HepG2 (cell line): ENCODE measurements around the gene NMBR. TPM values are rescaled to one million over a fixed set of nuclear protein-coding genes. Genes with fewer than 3 reads are reported as not detected.

ENCODE experiments used
- ATAC-seq: fragments of 200-7000 bp; cut with Tn5 transposase; 3 replicates; pipeline ENCODE4 v1.9.1; 2020; ENCODE audit warnings: mild to moderate bottlenecking, moderate library complexity
- BruUV-seq: library from RNA; stranded (reverse); fragments of 400-500 nt; replicated peaks from 2 replicates; lab custom pipeline; 2021; lab: Mats Ljungman, UMichigan
- CTCF ChIA-PET: fragments of 300-600 bp; formaldehyde crosslinking; extraction: SDS; loops from one replicate; lab custom pipeline; 2021; ENCODE audit warnings: low total read pairs, inconsistent platforms, low intra/inter-chr PET ratio; lab: Yijun Ruan, JAX
- POLR2A ChIA-PET: fragments of 350-600 bp; sonication (Branson Sonifier 250); formaldehyde crosslinking; loops from one replicate; lab custom pipeline; 2020; ENCODE audit warnings: antibody characterized with exemption, inconsistent platforms; lab: Yijun Ruan, JAX
- DNase-seq: peaks from one replicate; pipeline ENCODE4 v3.0.0-alpha.2; 2015; ENCODE audit warnings: low spot score
- FAIRE-seq: peaks from 3 replicates; lab custom pipeline; 2011; peaks lifted over from hg19 to GRCh38; lab: Jason Lieb, UNC
- H2AFZ ChIP-seq: one replicate; pipeline ENCODE4 v1.6.1; 2011; ENCODE audit warnings: low read length, inconsistent platforms
- H3K27ac ChIP-seq: fragments of 300-600 bp; 3 replicates; pipeline ENCODE4 v1.8.0; 2011; ENCODE audit warnings: mixed run types, mild to moderate bottlenecking, mixed read lengths, low read length, inconsistent platforms; ENCODE audit not compliant: insufficient read depth; ENCODE audit errors: extremely low read length
- H3K27me3 ChIP-seq, 2 experiments: fragments of 200-600 bp in 1 of 2; 2 replicates in 1 of 2; 3 replicates in 1 of 2; pipeline versions ENCODE4 v1.6.0 to v1.8.0; 2011; ENCODE audit warnings: low read length in 2 of 2, mild to moderate bottlenecking in 2 of 2, moderate library complexity in 2 of 2, inconsistent platforms in 1 of 2; ENCODE audit not compliant: insufficient read depth in 2 of 2, control insufficient read depth in 1 of 2
- H3K36me3 ChIP-seq, 2 experiments: fragments of 200-600 bp in 1 of 2; replicated peaks in 1 of 2; 2 replicates in 1 of 2; 3 replicates in 1 of 2; pipeline versions ENCODE4 v1.5.1 to v1.8.0; 2011; ENCODE audit warnings: low read length in 2 of 2, inconsistent platforms in 1 of 2; ENCODE audit not compliant: insufficient read depth in 2 of 2, control insufficient read depth in 1 of 2
- H3K4me1 ChIP-seq: 2 replicates; pipeline ENCODE4 v1.5.1; 2012; ENCODE audit warnings: low read length, inconsistent platforms; ENCODE audit not compliant: insufficient read depth
- H3K4me2 ChIP-seq: 2 replicates; pipeline ENCODE4 v1.6.0; 2011; ENCODE audit warnings: low read depth, low read length, inconsistent platforms
- H3K4me3 ChIP-seq, 3 experiments: fragments of 200-600 bp in 1 of 3; sonication (generic), shearing (Covaris generic) in 1 of 3; replicated peaks in 1 of 3; 2 replicates each; pipeline ENCODE4 v1.5.1; 2011 to 2016; ENCODE audit warnings: low read length in 3 of 3, inconsistent platforms in 2 of 3, low read depth in 2 of 3, mild to moderate bottlenecking in 2 of 3, control low read depth in 1 of 3, mixed read lengths in 1 of 3; ENCODE audit not compliant: insufficient read depth in 1 of 3
- H3K79me2 ChIP-seq: one replicate; pipeline ENCODE4 v1.6.1; 2011; ENCODE audit warnings: low read length, inconsistent platforms; ENCODE audit not compliant: insufficient read depth
- H3K9ac ChIP-seq: 2 replicates; pipeline ENCODE4 v1.6.0; 2011; ENCODE audit warnings: mild to moderate bottlenecking, low read depth, low read length, inconsistent platforms; ENCODE audit not compliant: insufficient read depth
- H3K9me3 ChIP-seq: 2 replicates; pipeline ENCODE4 v1.5.1; 2012; ENCODE audit warnings: mild to moderate bottlenecking, low read length
- H4K20me1 ChIP-seq: 2 replicates; pipeline ENCODE4 v1.6.0; 2011; ENCODE audit warnings: inconsistent platforms, mild to moderate bottlenecking, low read length, moderate library complexity; ENCODE audit not compliant: insufficient read depth
- CHCHD3 ChIP-seq: sonication (generic); formaldehyde crosslinking; IDR thresholded peaks from 2 replicates; pipeline ENCODE4 v1.8.0; 2022; ENCODE audit warnings: mild to moderate bottlenecking, missing genetic modification reagents, moderate library complexity
- RBM22 ChIP-seq: fragments of 200-400 bp; formaldehyde crosslinking; optimal IDR thresholded peaks from 2 replicates; pipeline ENCODE3; 2017; ENCODE audit warnings: mild to moderate bottlenecking, low read length, moderate library complexity
- RNF2 ChIP-seq: fragments of 450-650 bp; conservative IDR thresholded peaks from 2 replicates; pipeline ENCODE4 v1.6.1; 2016; ENCODE audit warnings: low read depth
- WGBS: methylation state at CpG from one replicate; pipeline ENCODE4 v1.1.6; 2017; ENCODE audit warnings: low lambda C conversion rate; 5-methylcytosine and 5-hydroxymethylcytosine counted together
- in situ Hi-C: cut with HindIII; loops from 2 replicates; pipeline ENCODE4 v1.10.0; 2017; ENCODE audit warnings: low pct_unique_long_range_greater_than_20kb; ENCODE audit not compliant: extremely low pct_ligation_motif_present
- intact Hi-C: fragments of 100-400 bp; cut with micrococcal nuclease; formaldehyde crosslinking; loops from one replicate; pipeline ENCODE4 v1.10.0; 2022; ENCODE audit not compliant: unreplicated experiment
- polyA plus RNA-seq, 8 experiments: library from polyadenylated mRNA; depleted of rRNA in 3 of 8; stranded (reverse) in 7 of 8; unstranded in 1 of 8; fragments of >200 nt; fragmentation: Illumina TruSeq in 4 of 8; extraction: Trizol in 4 of 8; gene quantifications; 2 replicates each; pipeline versions ENCODE4 v1.2.1 to v1.2.3, GENCODE V29; 2011 to 2016; ENCODE audit warnings: low read depth in 4 of 8, missing spikeins in 1 of 8, mixed read lengths in 1 of 8; ENCODE audit not compliant: insufficient read depth in 1 of 8
- total RNA-seq, 5 experiments: library from RNA; depleted of rRNA; stranded (reverse); fragments of >200 nt; fragmentation: Illumina TruSeq; extraction: Trizol; gene quantifications; 2 replicates each; pipeline ENCODE4 v1.2.3, GENCODE V29; 2016; ENCODE audit warnings: low read depth in 1 of 5
- TF ChIP-seq, protein P1 (sequence below), 2 experiments: sonication (generic) in 1 of 2; formaldehyde crosslinking in 1 of 2; IDR thresholded peaks; 2 replicates each; pipeline versions ENCODE4 v1.4.0 to v1.6.1; 2016 to 2020; ENCODE audit warnings: borderline replicate concordance in 1 of 2, low read depth in 1 of 2, mild to moderate bottlenecking in 1 of 2, missing genetic modification reagents in 1 of 2

The NMBR gene
- total and polyA plus RNA-seq, 2 of the 13 experiments (the other 11 are each of a cell fraction or from before 2014, with no cell fraction given) = not detected

GRCh38 chr6:142173980-142174379 is 27.1 kb upstream of the NMBR start:
- ATAC-seq (no peak), DNase-seq (no peak), FAIRE-seq (no peak)
- Histone ChIP-seq H3K27me3 (no peaks in the 10 kb centered on the region), H3K27ac (no peak overlapping the region), H3K9me3 (no peaks in the 10 kb centered on the region), H2AFZ (no peak overlapping the region), H3K79me2 (no peaks in the 10 kb centered on the region), H3K4me2 (no peak overlapping the region), H3K4me1 (peaks cover 17% of the 10 kb centered on the region), H4K20me1 (no peaks in the 10 kb centered on the region), H3K36me3 (peaks cover 9 to 58% of the 10 kb centered on the region in 2 experiments), H3K4me3 (no peak overlapping the region), H3K9ac (no peak overlapping the region)
- CTCF ChIA-PET = no interaction called here
- intact Hi-C loops (no loop called here), in situ Hi-C loops (no loop called here)
- BruUV-seq = no TSS peak
- 100% methylated on average over 3 of the region's 3 CpGs for WGBS
- no peak for TF ChIP-seq CHCHD3
- TF ChIP-seq RBM22 = peak; percentile 50
- POLR2A ChIA-PET = no interaction called here

- H3K4me2 ChIP-seq = no peak overlapping the region
- H4K20me1 ChIP-seq = no peaks in the 10 kb centered on the region
- ChIA-PET POLR2A (no interaction called here), CTCF (no interaction called here)
- H2AFZ ChIP-seq = no peak overlapping the region
- TF ChIP-seq, protein P1, sequence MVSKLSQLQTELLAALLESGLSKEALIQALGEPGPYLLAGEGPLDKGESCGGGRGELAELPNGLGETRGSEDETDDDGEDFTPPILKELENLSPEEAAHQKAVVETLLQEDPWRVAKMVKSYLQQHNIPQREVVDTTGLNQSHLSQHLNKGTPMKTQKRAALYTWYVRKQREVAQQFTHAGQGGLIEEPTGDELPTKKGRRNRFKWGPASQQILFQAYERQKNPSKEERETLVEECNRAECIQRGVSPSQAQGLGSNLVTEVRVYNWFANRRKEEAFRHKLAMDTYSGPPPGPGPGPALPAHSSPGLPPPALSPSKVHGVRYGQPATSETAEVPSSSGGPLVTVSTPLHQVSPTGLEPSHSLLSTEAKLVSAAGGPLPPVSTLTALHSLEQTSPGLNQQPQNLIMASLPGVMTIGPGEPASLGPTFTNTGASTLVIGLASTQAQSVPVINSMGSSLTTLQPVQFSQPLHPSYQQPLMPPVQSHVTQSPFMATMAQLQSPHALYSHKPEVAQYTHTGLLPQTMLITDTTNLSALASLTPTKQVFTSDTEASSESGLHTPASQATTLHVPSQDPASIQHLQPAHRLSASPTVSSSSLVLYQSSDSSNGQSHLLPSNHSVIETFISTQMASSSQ (IDR thresholded peaks at IDR 0.05; ENCODE audit: low read depth) = 0 out of 2 replicates have a peak, but pooled peaks have one; percentile 29
- TF ChIP-seq, protein P1 (CRISPR knock-in tag; IDR thresholded peaks at IDR 0.05; ENCODE audit: borderline replicate concordance) = no peak
- no peak for TF ChIP-seq RNF2
- no peak overlapping the region for H3K9ac ChIP-seq
- DNase-seq = no peak
- no peaks in the 10 kb centered on the region for H3K79me2 ChIP-seq
- no peak for ATAC-seq
- no peak overlapping the region for H3K27ac ChIP-seq
- peaks cover 17% of the 10 kb centered on the region for H3K4me1 ChIP-seq
- H3K4me3 ChIP-seq = no peak overlapping the region
- H3K36me3 ChIP-seq = peaks cover 9 to 57% of the 10 kb centered on the region in 2 experiments
- in situ Hi-C loops (no loop called here), intact Hi-C loops (no loop called here)
- no peak for FAIRE-seq
- H3K9me3 ChIP-seq = no peaks in the 10 kb centered on the region
- BruUV-seq = no TSS peak
- no peaks in the 10 kb centered on the region for H3K27me3 ChIP-seq
Observed at GRCh38 chr6:142172758-142173157, 25.8 kb upstream of the NMBR start.
